ENCODE measurements around the gene EYS.

EYS gene

GRCh38 chr6:64231928-64232327 is 1475.1 kb downstream of the EYS start:
- no peak overlapping the region for H3K4me3 ChIP-seq (ENCODE audit: low read depth, low read length)
- TF ChIP-seq, protein P1, sequence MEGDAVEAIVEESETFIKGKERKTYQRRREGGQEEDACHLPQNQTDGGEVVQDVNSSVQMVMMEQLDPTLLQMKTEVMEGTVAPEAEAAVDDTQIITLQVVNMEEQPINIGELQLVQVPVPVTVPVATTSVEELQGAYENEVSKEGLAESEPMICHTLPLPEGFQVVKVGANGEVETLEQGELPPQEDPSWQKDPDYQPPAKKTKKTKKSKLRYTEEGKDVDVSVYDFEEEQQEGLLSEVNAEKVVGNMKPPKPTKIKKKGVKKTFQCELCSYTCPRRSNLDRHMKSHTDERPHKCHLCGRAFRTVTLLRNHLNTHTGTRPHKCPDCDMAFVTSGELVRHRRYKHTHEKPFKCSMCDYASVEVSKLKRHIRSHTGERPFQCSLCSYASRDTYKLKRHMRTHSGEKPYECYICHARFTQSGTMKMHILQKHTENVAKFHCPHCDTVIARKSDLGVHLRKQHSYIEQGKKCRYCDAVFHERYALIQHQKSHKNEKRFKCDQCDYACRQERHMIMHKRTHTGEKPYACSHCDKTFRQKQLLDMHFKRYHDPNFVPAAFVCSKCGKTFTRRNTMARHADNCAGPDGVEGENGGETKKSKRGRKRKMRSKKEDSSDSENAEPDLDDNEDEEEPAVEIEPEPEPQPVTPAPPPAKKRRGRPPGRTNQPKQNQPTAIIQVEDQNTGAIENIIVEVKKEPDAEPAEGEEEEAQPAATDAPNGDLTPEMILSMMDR (IDR thresholded peaks at IDR 0.05; ENCODE audit: control insufficient read depth, extremely low read depth, insufficient read depth), result no peak

DNA sequence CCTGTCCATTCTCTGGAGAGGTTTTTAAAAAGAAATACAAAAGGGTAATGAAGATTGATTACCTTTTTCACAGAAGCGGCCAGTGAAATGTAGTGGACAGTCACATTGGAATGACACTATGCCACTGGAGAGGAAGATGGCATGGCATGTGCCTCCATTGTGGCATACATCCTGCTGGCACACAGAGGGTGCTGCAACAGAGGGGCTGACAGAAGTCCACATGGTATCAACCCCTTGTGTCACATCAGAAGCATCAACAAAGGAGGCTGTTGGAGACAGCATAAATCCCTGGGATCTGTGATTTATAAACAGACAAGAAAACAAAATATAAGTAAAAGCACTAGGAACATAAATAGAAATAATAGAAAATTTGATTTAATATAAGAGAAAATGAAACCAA is 1476.5 kb downstream of the EYS start:
- no peak for DNase-seq (ENCODE audit: low read depth)
- TF ChIP-seq, protein P1 (IDR thresholded peaks at IDR 0.05; ENCODE audit: control insufficient read depth, extremely low read depth, insufficient read depth), result no peak
- no peak overlapping the region for H3K4me3 ChIP-seq (ENCODE audit: low read depth, low read length)

More at GRCh38 chr6:64231928-64232327, 1475.1 kb downstream of the EYS start:
- DNase-seq (ENCODE audit: low read depth), result peak; percentile 50

GRCh38 chr6:64227863-64228262 is 1479.2 kb downstream of the EYS start:
- no peak overlapping the region for H3K4me3 ChIP-seq (ENCODE audit: low read depth, low read length)
- no peak for DNase-seq (ENCODE audit: low read depth)
- TF ChIP-seq, protein P1 (IDR thresholded peaks at IDR 0.05; ENCODE audit: control insufficient read depth, extremely low read depth, insufficient read depth), result no peak

GRCh38 chr6:64225503-64225902 is 1481.5 kb downstream of the EYS start:
- TF ChIP-seq, protein P1 (IDR thresholded peaks at IDR 0.05; ENCODE audit: control insufficient read depth, extremely low read depth, insufficient read depth), result no peak
- H3K4me3 ChIP-seq (ENCODE audit: low read depth, low read length), result no peak overlapping the region
- no peak for DNase-seq (ENCODE audit: low read depth)

- no peak overlapping the region for H3K4me3 ChIP-seq (ENCODE audit: low read depth, low read length)
- DNase-seq (ENCODE audit: low read depth), result no peak
- TF ChIP-seq, protein P1 (IDR thresholded peaks at IDR 0.05; ENCODE audit: control insufficient read depth, extremely low read depth, insufficient read depth), result no peak
These were observed 1482.2 kb downstream of the EYS start for GRCh38 chr6:64224819-64225218.

- no peak overlapping the region for H3K4me3 ChIP-seq (ENCODE audit: low read depth, low read length)
- TF ChIP-seq, protein P1 (IDR thresholded peaks at IDR 0.05; ENCODE audit: control insufficient read depth, extremely low read depth, insufficient read depth), result no peak
- DNase-seq (ENCODE audit: low read depth), result no peak
These were observed 1485.2 kb downstream of the EYS start for GRCh38 chr6:64221776-64222175.

- TF ChIP-seq, protein P1 (IDR thresholded peaks at IDR 0.05; ENCODE audit: control insufficient read depth, extremely low read depth, insufficient read depth), result no peak
- no peak for DNase-seq (ENCODE audit: low read depth)
- H3K4me3 ChIP-seq (ENCODE audit: low read depth, low read length), result no peak overlapping the region
These were observed 1486.2 kb downstream of the EYS start for GRCh38 chr6:64220801-64221200.

All from LNCaP clone FGC (cell line).